ENCODE data around the gene HSD17B7. TPM values are rescaled to one million over a fixed set of nuclear protein-coding genes. Genes with fewer than 3 reads are reported as not detected.
"Not testable (repeated sequence)": the region's sequence is repeated elsewhere in the genome, so short reads cannot be mapped to it uniquely, and the experiment has no call there.

Gene HSD17B7
- polyA plus RNA-seq, 4 donors = 15.4 to 18.4 (median 17.1) TPM

DNA sequence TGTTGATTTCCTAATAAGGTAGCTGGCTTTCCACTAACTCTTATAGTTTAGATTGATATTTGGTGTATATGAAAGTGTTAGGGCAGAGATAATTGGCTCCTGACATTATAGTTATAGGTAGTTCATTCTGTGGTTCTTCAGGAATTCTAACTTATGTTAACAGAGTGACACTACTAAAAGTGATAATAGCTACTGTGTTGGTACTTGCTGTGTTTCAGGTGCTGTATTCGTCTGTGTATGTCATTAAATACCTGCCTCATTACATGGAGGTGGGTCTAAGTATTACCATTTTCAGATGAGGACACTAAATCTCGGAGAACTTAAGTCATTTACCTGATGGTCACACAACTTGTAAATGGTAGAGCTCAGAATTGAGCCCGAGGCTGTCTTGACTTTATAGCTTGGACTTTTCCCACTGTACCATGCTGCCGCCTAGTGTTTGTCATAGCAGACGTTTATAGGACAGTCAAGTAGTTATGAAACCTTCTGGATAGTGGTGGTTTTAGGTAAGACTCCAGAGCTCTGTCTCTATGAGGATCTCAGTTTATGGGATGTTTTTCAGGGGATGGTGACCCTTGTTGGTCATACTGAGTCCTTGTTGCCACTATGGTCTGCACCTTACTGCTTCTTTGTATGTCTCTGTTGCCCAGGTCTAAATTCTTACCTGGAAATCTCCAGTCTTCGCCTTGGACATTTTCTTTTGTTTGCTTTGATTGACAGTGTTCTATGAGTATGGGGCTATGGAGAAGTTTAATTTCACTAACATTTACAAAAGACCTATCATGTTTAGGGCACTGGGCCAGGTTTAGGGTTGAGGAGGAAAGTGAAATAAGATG is 9.7 kb downstream of the HSD17B7 start:
- DNase-seq (ENCODE audit: low read depth in 4 of 4, low spot score in 3 of 4) = peak in 1 of 4 donors; percentile 26

DNA sequence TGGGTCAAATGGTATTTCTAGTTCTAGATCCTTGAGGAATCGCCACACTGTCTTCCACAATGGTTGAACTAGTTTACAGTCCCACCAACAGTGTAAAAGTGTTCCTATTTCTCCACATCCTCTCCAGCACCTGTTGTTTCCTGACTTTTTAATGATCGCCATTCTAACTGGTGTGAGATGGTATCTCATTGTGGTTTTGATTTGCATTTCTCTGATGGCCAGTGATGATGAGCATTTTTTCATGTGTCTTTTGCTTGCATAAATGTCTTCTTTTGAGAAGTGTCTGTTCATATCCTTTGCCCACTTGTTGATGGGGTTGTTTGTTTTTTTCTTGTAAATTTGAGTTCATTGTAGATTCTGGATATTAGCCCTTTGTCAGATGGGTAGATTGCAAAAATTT is 17.0 kb downstream of the HSD17B7 start:
- not testable (repeated sequence) for DNase-seq (ENCODE audit: low read depth in 4 of 4, low spot score in 3 of 4)

DNA sequence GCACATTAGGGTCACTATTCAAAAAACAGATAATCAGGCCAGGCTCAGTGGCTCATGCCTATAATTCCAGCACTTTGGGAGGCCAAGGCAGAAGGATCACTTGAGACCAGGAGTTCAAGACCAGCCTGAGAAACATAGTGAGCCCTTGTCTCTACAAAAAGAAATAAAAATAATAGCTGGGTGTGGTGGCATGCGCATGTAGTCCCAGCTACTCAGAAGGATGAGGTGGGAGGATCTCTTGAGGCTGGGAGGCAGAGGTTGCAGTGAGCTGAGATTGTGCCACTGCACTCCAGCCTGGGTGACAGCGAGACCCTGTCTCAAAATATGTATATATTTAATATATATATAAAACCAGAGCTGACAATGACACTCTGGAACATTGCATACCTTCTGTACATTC is 21.9 kb downstream of the HSD17B7 start:
- DNase-seq (ENCODE audit: low read depth in 4 of 4, low spot score in 3 of 4) = not testable (repeated sequence)

DNA sequence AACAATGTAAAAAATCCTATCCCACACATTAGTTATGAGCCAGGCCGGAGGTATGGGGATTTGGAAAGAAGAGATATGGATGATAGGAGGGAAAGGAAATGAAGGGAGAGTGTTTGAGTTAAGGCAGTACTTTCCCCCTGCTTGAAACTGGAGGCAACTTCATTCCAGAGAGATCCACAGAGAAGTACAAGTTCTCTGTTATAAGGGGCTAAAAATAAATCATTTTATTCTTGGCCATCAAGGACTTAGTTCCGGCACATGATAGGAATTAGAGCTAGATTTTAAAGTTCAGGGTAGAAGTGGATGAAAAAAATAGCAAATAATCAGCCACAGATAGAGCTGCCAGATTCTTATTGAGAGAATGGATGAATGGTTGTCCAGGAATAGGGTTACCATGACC is 27.6 kb downstream of the HSD17B7 start:
- DNase-seq (ENCODE audit: low read depth in 4 of 4, low spot score in 3 of 4) = not testable (repeated sequence)

DNA sequence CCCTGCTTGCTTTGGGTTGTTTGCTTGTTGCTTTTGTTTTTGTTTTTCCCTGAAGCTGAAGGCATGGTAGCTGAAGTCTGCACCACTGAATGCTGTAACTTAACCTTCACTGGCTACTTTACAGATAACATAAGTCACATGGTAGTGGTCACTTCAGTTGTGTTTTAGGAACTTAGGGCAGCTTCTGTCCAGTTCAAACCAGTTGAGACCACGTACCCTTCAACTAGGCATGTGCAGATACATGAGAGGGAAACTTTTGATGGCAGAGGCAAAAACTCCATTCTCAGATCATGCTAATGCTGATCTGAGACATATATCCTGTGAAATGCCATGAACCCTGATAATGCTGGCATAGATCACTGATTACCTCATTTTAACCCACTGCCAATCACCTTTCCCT is 28.2 kb downstream of the HSD17B7 start:
- not testable (repeated sequence) for DNase-seq (ENCODE audit: low read depth in 4 of 4, low spot score in 3 of 4)

DNA sequence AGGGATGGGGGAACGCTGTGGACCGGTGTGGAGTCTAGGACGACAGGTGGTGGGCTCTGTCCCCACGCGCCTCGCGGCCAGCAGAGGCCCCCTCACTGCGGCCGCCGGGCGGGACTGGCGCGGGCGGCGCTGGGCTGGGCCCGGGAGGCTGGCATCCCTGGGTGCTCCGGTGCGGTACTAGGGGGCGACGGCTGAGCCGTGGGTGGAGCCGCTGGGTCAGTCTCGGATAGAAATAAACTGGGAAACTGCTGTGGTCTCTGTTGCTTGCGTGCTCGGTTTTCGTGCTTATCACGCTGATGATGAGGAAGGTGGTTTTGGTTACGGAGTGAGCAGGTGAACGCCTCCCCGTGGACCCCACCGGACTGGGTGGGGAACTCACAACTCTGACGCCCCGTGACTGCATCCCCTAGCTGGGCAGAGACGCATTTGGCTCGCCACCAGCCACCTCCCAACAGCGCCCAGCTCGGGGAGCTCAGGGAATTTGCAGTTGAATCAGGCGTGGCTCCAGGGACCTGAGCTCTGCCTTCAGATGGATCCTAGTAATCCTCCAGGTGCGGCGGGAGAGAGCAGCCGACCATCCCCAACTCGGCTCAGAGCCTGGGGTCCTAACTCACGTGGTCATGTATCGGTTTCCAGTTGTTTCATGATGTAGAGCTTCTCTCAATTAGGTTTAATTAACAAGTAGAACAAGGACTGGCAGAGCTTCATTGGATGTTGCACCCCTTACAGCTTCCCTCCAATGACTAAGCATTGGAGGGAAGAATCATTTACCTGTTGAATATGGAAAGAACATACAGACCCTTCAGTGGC is 32.1 kb downstream of the HSD17B7 start:
- peak in 2 of 4 donors; percentile 2 to 14 for DNase-seq (ENCODE audit: low read depth in 4 of 4, low spot score in 3 of 4)

DNA sequence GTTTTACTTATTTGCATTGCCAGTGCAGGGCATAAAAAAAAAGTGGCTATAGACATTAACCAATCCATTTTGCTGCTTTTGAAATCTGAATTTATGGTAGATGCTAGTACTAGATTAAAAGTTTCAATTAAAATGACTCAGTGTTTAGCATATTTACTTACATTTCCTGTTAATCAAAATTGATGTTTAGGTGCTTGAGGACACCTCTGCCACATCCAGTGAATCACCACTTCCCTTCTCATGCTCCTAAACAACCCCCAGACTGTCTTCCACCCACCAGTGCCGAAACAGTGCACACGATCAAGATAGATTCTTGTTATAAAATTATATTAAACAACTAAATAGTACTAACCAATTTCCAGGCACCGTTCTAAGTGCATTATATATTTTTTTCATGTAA is 32.7 kb downstream of the HSD17B7 start:
- DNase-seq (ENCODE audit: low read depth in 4 of 4, low spot score in 3 of 4) = no peak

DNA sequence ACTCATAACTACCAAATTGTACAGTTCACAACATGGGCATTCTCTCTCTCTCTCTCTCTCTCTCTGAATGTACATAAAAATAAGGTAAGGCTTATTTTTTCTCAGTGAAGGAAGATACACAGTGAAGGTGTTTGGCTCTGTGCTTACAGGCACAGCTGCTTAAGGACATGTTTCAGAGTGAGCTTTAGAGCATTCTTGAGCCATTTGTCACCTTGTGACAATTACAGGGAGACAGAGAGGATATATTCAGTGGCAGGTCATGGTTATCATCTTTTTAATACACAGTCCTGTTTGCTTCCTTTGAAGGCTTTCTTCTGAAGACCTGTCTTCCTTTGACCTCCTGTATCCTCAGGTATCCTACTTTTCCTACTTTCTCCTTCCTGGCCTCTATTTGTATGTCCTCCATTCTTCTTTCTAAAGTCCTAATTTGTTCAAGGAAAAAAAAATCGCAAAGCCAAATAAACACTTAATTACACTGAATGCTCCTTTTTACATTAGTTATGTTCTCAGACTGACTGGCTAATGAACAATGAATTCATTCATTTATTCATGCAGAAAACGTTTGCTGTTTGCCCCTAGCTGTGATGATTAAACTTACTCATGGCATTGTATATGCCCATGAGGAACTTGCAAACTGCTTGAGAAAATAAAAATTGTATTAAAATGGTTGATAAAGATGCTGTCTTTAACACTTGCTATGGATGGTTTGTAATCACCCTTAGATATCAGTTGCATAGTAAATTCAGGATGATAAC is 33.4 kb downstream of the HSD17B7 start:
- no peak for DNase-seq (ENCODE audit: low read depth in 4 of 4, low spot score in 3 of 4)

DNA sequence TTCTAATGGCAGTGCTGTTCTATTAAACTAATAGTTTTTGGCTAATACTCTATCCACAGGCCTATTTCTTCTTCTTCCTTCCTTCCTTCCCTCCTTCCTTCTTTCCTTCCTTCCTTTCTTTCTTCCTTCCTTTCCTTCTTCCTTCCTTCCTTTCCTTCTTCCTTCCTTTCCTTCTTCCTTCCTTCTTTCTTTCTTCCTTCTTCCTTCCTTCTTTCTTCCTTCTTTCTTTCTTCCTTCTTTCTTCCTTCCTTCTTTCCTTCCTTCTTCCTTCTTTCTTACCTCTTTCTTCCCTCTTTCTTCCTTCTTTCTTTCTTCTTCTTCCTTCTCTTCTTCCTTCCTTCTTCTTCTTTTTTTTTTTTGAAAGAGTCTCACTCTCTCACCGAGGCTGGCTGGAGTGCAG is 38.8 kb downstream of the HSD17B7 start:
- DNase-seq (ENCODE audit: low read depth in 4 of 4, low spot score in 3 of 4) = no peak

DNA sequence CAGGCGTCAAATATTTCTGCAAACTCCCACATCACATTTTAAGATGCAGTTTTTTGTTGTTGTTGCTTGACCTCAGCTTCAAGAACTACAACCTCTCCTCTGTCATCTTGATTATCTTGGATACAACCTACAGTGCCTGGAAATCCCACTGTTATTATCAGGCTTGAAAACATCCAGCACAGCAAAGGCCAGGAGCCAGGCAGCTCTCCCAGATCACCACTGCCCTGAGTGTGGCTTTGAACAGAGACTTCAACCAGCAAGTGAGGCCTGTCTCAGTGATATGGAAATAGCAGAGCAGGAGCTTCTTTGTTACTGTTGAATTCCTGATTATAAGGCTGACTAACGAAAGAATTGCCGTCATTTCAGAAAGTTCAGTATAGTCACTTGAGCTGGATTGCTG is 42.0 kb downstream of the HSD17B7 start:
- DNase-seq (ENCODE audit: low read depth in 4 of 4, low spot score in 3 of 4) = no peak

DNA sequence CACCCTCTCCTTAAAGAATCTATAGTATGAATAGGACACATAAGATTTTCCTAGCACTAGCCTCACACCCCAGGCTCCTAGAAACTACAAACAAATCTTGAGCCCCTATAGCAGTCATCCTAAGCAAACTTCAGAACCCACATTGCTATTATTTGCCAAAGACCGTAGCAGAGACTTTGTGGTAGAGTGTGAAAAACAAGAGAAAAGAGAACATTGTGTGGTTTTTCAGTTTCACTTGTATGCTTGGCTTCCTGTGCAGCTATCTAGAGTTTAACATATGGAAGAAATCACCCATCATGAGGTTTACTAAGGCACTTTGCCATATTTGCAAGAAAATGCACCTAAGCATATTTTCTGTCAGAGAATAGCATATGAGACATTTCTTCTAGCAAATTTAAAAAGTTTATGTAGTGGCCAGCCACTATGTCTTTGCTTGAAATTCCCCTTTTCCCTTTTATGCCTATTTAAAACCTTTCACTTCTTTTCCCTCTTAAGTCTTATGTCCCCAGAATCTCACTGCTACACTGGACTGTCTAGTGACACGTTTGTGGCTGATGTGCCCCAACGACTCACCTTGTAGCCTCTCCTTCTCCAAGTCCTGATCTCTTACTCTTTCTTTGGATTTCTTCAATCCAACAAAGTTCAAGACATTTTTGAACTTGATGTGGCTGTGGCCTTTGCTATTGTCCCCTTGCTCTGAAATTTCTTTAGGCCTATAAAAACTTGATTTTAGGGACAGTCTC is 44.8 kb downstream of the HSD17B7 start:
- DNase-seq (ENCODE audit: low read depth in 4 of 4, low spot score in 3 of 4) = no peak

DNA sequence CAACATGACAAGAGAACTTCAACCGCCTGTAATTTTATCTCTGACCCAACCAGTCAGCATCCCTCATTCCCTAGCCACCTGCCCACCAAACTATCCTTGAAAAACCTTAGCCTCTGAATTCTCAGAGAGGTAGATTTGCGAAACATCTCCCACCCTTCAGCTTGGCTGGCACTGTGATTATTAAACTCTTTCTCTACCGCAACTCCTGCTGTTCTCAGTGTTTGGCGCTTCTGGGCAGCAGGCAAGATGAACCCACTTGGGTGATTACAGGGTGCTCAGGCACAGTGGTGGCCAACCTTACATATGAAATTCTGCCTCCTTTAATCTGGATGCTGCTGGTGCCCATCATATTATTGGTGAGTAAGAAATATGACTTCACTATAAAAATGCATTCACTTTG is 48.4 kb downstream of the HSD17B7 start:
- no peak for DNase-seq (ENCODE audit: low read depth in 4 of 4, low spot score in 3 of 4)

DNA sequence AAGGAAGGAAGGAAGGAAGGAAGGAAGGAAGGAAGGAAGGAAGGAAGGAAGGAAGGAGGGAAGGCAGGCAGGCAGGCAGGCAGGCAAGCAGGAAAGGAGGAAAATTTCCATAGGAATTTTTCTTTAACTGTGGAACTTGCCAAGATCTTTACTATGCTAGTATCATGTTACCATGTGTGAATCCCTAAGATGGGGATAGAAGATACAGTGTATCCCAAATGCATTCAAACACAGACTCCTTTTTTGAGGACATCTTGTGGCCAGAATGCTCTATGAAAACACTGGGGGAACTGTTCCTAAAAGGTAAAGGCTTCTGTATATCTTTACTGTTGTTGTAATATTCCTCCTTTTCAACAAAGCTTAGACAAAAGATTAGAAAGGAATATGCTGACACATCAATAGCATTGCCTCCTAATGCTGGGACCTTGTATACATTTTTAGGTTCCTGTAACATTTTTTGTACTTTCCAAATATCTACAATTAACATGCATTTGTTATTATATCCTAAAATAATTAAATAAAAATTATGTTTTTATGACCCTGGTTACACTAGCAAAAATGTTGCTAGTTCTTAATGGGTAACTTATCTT is 49.8 kb downstream of the HSD17B7 start:
- no peak for DNase-seq (ENCODE audit: low read depth in 4 of 4, low spot score in 3 of 4)

DNA sequence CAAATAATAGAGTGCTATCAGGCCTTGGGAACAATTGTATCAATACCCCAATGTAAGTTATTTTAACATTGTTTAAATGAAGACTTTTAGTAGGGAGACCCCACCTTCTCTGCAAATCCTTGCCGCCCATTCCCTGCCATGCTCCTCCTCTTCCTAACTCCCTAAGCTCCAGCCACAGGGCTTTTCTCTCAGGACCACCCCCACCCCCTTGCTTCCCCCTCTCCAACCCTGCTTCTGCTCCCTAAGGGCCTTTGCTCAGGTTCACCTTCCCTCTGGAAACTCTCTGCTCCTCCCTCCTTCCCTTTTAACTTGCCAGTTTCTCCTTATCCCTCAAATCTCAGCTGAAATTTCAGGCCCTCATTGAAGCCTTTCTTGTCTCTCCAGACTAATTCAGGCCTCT is 53.7 kb downstream of the HSD17B7 start:
- no peak for DNase-seq (ENCODE audit: low read depth in 4 of 4, low spot score in 3 of 4)

DNA sequence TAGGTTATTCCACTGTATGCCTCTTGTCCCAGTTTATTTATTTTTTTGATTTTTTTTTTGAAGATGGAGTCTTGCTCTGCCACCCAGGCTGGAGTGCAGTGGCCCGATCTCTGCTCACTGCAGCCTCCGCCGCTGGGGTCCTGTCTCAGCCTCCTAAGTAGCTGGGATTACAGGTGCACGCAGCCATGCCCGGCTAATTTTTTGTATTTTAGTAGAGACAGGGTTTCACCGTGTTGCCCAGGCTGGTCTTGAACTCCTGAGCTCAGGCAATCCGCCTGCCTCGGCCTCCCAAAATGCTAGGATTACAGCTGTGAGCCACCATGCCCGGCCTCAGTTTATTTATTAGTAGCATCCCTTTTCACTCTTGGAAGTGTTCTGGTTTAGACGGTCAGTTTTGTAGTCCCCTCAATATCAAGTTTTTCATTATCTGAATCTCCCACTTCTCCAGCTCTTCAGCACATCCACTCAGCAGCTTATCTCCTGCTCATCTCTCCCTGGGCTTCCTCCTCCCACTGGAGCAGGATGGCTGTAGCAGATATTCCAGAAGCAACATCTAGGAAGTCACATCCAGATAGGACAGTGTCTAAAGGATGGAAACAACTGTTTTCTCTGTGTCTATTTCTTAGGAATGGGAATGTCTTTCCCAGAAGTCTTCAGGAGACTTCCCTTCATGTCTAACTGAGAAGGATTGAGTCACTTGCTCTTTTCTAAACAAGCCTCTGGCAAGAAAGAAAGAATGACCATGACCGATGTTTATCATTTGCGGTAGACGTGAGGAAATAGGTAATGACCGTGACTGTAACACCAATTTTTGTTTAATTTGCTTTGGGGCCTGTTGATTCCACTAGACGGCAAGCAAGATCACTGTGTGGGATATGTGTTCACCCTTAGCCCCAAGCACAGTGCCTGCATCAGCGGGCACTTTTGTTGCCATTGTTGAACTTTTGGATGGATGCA is 56.0 kb downstream of the HSD17B7 start:
- no peak for DNase-seq (ENCODE audit: low read depth in 4 of 4, low spot score in 3 of 4)

DNA sequence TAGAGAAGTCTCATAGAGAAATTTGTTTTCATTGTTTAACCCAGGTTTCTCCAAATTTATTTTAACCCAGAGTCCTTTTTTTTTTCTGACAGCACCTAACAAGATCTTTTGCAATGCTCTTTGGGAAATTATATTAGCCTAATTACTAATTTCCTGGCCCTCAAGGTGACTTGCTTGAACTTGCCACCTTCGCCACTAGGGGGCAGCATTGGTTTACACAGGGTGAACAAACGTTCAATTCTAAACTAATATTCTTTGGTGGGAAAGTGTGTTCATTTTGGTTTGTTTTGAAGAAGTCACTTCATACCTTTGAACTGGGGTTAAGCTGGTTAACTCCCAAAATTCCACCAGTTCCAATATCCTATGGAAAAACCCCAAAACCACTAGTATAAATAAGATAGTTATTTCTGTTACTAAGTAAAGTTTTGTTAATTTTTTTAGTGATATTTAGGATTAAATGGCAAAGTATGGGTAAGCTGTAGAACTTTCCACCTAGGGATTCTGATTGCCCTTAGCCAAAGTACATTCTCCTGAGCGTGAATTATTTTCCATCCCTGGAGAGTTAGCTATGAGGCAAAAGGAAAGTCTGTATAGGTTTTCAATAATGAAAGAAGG is 57.4 kb downstream of the HSD17B7 start:
- peak; percentile 42 to 57 (median 54) for DNase-seq (ENCODE audit: low read depth in 4 of 4, low spot score in 3 of 4)

DNA sequence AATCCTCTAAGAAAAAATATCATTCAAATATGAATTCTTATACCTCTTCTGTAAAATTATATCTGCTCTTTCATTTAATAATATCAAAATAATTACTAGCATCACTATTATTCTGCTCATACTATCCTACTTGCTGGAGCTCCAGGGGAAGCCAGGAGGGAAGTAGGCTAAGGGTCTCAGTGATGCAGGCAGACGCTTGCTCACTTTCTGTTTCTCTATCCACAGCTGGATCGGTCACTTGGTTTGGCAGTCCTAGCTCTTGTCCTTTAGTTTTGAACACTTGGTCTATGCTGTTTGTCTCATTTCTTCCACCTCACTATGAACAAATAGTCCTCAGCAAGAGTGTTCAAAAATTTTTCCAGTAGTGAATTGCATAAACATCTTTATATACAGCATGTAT is 59.2 kb downstream of the HSD17B7 start:
- DNase-seq (ENCODE audit: low read depth in 4 of 4, low spot score in 3 of 4) = no peak

DNA sequence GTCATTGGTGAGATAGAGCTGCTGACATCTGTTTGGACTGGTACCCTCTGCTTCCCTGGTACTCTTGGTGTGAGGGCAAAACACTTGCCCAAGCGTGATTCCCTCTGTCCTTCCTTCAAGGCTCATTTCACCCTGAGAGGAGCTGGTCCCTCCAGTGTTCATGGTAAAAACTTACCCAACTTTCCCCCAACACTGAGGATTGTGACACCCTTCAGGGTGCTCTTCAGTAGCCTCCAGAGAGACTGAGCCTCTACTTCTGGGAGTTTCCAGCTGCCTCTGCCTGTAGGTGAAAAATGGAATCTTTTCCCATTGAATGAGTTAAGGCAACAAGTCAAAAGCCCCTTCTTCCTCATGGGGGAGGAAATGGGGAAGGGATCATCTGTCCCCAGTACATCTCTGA is 60.8 kb downstream of the HSD17B7 start:
- no peak for DNase-seq (ENCODE audit: low read depth in 4 of 4, low spot score in 3 of 4)

Measured in right renal pelvis (tissue), 4 donors.